Stimulated activated CD8-positive, alpha-beta memory T cell treated with anti-CD3 and anti-CD28 coated beads, Interleukin-2, amount 100 ng/mL, for 48 hours (primary cell): Measurements from ENCODE around the gene PDE8A.

Experiments used
- DNase-seq, 2 donors: peaks; one replicate each; pipeline ENCODE4 v3.0.0-alpha.2; 2020; ENCODE audit warnings: low read depth in 2 of 2

Gene PDE8A

DNA sequence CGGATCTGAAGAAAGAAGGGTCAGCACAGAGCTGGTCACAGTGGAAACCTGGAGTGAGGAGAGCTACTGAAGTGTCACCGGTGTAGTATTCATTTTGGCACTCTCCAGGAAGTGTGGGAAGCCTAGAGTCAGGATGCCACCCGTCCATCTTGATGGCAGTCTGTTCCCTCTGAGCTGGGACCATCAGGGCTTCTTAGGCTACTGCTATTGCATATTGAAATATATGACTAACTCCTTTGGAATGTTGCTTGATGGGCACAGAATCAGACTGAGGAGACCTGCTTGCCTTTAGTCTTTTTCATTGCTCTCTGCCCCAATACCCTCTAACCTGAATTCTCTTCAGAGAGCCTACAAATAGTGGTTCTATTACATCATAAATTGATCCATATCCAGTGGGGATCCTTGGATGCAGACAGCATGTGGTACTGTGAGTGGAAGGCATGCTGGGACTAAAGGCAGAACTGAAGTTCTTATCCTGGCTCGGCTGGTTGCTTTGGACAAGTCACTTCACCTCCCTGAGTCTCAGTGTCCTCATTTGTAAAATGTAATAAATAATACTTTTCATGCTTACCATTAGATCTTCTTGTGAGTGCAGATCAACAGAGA is 143.5 kb downstream of the PDE8A start:
- no peak for DNase-seq

GRCh38 chr15:85128621-85129020 is 147.0 kb downstream of the PDE8A start:
- no peak for DNase-seq

DNA sequence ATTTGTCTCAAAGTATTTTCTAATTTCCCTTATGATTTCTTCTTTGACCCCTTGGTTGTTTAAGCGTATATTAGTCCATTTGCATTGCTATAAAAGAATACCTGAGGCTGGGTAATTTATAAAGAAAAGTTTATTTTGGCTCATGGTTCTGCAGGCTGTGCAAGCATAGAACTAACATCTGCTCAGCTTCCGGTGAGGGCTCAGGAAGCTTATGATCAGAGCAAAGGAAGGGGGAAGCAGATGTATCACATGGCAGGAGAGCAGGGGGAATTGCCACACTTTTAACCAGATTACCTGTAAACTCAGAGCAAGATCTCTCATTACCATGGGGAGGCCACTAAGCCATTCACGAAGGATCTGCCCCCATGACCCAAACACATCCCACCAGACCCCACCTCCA is 148.2 kb downstream of the PDE8A start:
- DNase-seq, result no peak

DNA sequence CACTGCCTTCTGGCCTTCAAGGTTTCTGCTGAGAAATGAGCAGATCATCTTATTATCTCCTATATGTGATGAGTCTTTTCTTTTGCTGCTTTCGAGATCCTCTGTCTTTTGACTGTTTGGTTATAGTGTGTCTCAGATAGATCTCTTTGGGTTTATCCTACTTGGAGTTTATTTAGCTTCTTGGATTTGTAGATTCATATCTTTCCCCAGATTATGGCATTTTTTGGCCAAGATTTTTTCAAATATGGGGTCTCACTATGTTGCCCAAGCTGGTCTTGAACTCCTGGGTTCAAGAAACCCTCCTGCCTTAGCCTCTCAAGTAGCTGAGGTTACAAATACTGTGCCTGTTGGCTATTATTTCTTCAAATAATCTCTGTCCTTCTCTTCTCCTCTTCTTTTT is 150.3 kb downstream of the PDE8A start:
- no peak for DNase-seq

- no peak for DNase-seq
Measured at GRCh38 chr15:85133709-85134108, 152.1 kb downstream of the PDE8A start.

- no peak for DNase-seq
Measured at GRCh38 chr15:85137489-85138168, 156.0 kb downstream of the PDE8A start.

GRCh38 chr15:85139391-85139790 is 157.7 kb downstream of the PDE8A start:
- no peak for DNase-seq

DNA sequence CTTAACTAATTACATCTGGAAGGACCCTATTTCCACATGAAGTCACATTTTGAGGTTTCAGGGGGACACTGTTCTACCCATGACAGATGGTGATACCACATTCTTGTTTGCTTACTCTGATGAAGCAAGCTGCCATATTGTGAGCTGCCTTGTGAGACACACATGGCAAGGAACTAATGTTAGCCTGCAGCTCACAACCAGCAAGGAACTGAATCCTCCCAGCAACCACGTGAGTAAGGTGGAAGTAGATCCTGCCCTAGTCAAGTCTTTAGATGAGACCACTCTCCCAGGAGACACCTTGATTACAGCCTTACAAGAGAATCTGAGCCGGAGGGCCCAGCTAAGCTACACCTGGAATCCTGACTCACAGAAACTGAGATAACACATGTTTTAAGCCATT is 160.1 kb downstream of the PDE8A start:
- DNase-seq, result no peak

- DNase-seq, result no peak
Measured at GRCh38 chr15:85142312-85142711, 160.7 kb downstream of the PDE8A start.

DNA sequence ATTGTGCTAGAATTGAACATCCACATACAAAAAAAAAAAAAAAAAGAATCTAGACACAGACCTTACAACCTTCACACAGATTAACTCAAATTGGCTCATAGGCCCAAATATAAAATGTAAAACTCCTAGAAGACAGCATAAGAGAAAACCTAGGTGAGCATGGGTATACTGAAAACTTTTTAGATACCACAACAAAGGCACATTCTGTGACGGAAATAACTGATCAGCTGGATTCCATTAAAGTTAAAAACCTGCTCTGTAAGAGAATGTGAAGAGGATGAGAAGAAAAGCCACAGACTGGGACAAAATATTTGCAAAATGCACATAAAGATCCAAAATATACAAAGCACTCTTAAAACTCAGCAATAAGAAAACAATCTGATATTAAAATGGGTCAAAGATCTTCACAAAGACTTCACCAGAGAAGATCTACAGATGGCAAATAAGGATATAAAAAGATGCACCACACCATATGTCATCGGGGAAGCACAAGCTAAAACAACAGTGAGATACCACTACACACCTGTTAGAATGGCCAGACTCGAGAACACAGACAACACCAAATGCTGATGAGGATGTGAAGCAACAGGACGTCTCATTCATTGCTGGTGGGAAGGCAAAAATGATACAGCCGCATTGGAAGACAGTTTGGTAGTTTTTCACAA is 167.9 kb downstream of the PDE8A start:
- DNase-seq, result no peak

DNA sequence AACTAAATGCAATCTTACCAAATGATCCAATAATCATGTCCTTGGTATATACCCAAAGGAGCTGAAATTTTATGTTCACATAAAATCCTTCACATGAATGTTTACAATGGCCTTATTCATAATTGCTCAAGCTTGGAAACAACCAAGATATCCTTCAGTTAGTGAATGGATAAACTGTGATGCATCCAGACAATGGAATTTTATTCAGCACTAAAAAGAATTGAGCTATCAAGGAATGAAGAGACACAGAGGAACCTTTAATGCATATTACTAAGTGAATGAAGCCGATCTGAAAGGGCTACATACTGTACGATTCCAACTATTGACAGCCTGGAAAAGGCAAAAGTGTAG is 168.4 kb downstream of the PDE8A start:
- DNase-seq, result no peak

GRCh38 chr15:85151145-85151544 is 169.5 kb downstream of the PDE8A start:
- no peak for DNase-seq

GRCh38 chr15:85151861-85152260 is 170.2 kb downstream of the PDE8A start:
- no peak for DNase-seq

DNA sequence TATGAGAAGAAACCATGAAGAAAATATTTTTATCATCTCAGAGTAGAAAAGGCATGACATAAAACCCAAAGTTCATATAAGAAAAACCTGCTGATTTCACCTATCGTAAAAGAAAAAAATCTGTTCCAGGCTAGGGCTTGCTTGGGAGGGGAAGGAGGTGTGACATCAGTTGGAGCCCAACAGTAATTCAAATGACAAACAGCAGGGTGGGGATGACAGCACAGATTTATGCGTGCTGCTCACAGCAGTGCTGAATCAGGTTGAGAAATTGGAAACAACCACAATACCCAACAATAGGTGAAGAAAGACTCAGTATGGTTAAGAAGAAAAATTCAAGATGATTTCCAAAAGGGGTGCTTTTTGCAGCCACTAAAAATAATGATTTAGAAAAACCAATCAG is 172.4 kb downstream of the PDE8A start:
- no peak for DNase-seq

DNA sequence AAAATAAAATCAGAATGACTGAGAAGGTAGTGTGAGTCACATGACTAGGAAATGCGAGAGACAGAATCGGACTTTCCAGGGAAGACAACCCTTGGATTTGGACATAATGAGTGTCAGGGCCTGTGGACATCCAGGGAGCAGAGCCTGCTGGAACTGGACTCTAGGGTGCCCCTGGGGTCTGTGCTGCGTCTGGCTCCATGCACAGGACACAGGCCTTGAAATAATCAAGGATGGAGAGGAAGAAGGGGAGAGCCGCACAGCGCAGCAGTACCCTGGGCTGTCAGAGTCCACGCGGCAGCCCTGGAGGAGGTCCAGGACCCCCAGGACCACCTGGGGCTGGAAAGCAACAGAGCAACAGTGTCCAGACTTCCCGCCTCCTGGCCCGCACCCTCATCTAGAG is 173.7 kb downstream of the PDE8A start:
- DNase-seq, result no peak

DNA sequence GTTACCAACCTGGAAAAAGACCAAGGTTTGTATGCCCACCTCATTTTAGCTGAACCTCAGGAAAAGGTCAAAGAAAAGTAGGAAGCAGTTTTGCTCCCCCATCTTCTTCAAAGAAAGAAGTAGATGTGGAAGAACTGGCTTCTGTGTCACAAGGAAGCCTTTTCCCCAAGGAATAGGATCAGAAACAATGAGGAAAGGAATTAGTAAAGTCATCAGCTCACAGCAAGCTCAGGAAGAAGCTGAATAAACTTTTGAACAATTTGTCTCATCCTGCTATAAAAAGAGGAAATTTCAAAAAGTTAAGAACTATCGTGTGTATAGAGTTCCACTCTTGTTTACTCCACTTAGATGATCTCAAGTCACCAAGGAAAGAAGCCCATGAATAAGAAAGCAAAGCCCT is 174.2 kb downstream of the PDE8A start:
- no peak for DNase-seq

DNA sequence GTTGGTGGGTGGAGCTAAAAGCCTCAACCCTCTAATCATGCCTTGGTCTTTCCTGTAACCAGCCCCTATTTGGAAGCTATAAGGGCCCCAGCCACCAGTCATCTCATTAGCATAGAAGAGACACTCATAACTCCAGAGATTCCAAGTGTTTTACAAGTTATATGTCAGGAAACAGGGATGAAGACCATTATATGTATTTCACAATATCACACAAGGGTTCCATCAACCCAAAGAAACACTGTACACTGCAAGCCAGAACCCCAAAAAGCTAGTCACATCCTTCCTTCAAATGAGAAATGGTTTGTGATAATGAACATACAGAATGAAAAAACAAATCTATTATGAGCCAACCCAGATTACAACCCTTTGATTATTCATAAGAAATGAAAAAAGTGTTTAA is 175.7 kb downstream of the PDE8A start:
- no peak for DNase-seq

DNA sequence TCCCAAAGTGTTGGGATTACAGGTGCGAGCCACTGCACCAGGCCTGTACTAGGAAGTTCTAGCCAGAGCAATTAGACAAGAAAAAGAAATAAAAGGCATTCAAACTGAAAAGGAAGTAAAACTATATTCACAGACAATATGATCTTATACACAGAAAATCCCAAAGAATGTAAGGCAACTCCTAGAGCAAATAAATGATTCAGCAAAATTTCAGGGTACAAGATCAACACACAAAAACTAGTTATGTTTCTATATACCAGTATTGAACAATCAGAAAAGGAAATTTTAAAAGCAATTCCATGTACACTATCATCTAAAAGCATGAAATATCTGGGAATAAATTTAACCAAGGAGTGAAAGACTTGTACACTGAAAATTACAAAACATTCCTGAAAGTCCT is 180.6 kb downstream of the PDE8A start:
- DNase-seq, result no peak

DNA sequence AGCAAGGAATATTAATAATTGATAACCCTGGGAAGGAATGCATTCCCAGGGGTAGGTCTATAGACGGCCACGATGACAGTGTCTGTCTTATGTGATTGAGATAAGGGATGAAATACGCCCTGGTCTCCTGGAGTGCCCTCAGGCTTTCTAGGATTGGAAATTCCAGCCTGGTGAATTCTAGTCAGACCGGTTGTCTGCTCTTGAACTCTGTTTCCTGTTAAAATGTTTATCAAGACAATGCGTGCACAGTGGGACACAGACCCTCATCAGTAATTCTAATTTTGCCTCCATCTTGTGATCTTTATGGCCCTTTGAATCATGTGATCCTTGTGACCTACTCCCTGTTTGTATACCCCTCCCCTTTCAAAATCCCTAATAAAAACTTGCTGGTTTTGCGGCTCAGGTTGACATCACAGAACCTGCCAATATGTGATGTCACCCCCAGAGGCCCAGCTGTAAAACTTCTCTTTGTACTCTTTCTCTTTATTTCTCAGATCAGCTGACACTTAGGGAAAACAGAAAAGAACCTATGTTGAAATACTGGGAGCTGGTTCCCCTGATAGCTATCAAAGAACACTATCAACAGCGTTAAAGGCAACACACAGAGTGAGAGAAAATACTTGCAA is 183.3 kb downstream of the PDE8A start:
- no peak for DNase-seq

DNA sequence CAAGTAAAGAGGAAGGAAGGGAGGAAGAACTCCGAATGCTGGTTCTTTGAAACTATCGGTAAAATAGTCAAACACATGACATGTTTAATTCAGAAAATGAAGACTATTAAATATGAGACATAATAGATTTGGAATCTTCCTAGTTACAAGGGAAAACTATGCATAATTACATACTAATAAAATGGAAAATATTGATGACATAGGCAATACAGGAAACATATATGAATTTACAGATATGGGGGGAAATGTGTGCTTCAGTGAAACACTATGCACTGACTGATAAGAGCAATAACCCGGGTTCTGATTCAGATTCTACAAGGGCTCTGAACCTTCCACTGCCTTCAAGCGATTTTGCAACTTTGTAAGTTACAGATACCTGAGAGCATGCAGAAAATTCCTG is 185.9 kb downstream of the PDE8A start:
- no peak for DNase-seq

GRCh38 chr15:85168642-85169173 is 187.1 kb downstream of the PDE8A start:
- DNase-seq, result peak in 1 of 2 donors; percentile 18

DNA sequence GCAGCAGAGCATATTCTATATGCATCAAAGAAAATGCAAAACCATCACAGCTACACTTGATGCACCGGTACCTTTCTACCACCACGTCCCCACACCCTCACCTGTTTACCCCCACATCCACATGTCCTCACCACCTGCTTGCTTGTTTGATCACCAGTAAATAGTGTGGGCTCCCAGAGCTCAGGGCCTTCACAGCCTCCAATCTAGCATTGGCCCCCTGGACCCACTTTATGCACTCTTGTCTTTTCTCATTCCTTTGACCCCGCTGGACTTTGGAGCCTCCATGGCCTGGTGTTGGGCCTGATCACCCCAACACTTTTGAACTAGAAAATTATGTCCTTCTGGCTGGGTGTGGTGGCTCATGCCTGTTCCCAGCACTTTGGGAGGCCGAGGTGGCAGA is 190.1 kb downstream of the PDE8A start:
- no peak for DNase-seq
